ENCODE data around the gene KSR1. TPM values are rescaled to one million over a fixed set of nuclear protein-coding genes. Genes with fewer than 3 reads are reported as not detected.
A peak's percentile ranks its signal among the peaks of the same experiment; 100 is the strongest.

KSR1 gene
- total and polyA plus RNA-seq, 9 of the 15 experiments (the other 6 are each of a cell fraction or from before 2014, with no cell fraction given), result 1.4 to 51.7 (median 18.4) TPM

DNA sequence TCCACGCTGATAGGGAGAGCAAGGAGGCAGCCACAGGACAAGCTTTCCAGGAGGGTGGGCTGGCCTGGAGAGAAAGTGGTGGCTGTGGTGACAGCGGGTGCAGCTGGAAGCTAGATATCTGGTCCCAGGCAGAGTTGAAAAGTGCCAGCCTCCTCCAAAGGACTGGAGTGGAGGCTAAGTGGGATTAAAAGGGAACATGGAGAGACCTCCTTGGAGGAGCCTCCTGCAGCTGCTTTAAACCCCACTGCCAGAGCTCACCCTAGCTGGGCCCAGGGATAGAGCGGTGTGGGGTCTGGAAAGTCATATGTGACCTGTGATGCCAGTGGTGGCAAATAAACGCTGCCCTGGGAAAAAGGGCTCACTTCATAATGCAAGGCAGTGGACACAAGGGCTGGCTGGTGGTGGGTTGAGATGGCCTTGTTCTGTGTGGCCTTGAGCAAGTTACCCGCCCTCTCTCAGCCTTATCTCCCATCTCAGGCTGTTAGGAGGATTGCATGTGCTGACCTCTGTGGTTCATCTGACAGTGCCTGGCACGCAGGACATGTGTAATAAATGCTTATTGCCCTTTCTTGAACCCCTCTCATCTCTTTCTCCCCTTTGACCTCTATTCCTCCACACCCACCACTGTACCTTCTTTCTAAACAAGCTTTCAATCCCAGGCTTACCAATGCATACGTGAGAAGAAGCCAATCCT lies 113.8 kb downstream of the KSR1 start (continued):
- TF ChIP-seq, protein P1, sequence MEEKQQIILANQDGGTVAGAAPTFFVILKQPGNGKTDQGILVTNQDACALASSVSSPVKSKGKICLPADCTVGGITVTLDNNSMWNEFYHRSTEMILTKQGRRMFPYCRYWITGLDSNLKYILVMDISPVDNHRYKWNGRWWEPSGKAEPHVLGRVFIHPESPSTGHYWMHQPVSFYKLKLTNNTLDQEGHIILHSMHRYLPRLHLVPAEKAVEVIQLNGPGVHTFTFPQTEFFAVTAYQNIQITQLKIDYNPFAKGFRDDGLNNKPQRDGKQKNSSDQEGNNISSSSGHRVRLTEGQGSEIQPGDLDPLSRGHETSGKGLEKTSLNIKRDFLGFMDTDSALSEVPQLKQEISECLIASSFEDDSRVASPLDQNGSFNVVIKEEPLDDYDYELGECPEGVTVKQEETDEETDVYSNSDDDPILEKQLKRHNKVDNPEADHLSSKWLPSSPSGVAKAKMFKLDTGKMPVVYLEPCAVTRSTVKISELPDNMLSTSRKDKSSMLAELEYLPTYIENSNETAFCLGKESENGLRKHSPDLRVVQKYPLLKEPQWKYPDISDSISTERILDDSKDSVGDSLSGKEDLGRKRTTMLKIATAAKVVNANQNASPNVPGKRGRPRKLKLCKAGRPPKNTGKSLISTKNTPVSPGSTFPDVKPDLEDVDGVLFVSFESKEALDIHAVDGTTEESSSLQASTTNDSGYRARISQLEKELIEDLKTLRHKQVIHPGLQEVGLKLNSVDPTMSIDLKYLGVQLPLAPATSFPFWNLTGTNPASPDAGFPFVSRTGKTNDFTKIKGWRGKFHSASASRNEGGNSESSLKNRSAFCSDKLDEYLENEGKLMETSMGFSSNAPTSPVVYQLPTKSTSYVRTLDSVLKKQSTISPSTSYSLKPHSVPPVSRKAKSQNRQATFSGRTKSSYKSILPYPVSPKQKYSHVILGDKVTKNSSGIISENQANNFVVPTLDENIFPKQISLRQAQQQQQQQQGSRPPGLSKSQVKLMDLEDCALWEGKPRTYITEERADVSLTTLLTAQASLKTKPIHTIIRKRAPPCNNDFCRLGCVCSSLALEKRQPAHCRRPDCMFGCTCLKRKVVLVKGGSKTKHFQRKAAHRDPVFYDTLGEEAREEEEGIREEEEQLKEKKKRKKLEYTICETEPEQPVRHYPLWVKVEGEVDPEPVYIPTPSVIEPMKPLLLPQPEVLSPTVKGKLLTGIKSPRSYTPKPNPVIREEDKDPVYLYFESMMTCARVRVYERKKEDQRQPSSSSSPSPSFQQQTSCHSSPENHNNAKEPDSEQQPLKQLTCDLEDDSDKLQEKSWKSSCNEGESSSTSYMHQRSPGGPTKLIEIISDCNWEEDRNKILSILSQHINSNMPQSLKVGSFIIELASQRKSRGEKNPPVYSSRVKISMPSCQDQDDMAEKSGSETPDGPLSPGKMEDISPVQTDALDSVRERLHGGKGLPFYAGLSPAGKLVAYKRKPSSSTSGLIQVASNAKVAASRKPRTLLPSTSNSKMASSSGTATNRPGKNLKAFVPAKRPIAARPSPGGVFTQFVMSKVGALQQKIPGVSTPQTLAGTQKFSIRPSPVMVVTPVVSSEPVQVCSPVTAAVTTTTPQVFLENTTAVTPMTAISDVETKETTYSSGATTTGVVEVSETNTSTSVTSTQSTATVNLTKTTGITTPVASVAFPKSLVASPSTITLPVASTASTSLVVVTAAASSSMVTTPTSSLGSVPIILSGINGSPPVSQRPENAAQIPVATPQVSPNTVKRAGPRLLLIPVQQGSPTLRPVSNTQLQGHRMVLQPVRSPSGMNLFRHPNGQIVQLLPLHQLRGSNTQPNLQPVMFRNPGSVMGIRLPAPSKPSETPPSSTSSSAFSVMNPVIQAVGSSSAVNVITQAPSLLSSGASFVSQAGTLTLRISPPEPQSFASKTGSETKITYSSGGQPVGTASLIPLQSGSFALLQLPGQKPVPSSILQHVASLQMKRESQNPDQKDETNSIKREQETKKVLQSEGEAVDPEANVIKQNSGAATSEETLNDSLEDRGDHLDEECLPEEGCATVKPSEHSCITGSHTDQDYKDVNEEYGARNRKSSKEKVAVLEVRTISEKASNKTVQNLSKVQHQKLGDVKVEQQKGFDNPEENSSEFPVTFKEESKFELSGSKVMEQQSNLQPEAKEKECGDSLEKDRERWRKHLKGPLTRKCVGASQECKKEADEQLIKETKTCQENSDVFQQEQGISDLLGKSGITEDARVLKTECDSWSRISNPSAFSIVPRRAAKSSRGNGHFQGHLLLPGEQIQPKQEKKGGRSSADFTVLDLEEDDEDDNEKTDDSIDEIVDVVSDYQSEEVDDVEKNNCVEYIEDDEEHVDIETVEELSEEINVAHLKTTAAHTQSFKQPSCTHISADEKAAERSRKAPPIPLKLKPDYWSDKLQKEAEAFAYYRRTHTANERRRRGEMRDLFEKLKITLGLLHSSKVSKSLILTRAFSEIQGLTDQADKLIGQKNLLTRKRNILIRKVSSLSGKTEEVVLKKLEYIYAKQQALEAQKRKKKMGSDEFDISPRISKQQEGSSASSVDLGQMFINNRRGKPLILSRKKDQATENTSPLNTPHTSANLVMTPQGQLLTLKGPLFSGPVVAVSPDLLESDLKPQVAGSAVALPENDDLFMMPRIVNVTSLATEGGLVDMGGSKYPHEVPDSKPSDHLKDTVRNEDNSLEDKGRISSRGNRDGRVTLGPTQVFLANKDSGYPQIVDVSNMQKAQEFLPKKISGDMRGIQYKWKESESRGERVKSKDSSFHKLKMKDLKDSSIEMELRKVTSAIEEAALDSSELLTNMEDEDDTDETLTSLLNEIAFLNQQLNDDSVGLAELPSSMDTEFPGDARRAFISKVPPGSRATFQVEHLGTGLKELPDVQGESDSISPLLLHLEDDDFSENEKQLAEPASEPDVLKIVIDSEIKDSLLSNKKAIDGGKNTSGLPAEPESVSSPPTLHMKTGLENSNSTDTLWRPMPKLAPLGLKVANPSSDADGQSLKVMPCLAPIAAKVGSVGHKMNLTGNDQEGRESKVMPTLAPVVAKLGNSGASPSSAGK (IDR thresholded peaks at IDR 0.05), result peak; percentile 76
- TF ChIP-seq, protein P2, sequence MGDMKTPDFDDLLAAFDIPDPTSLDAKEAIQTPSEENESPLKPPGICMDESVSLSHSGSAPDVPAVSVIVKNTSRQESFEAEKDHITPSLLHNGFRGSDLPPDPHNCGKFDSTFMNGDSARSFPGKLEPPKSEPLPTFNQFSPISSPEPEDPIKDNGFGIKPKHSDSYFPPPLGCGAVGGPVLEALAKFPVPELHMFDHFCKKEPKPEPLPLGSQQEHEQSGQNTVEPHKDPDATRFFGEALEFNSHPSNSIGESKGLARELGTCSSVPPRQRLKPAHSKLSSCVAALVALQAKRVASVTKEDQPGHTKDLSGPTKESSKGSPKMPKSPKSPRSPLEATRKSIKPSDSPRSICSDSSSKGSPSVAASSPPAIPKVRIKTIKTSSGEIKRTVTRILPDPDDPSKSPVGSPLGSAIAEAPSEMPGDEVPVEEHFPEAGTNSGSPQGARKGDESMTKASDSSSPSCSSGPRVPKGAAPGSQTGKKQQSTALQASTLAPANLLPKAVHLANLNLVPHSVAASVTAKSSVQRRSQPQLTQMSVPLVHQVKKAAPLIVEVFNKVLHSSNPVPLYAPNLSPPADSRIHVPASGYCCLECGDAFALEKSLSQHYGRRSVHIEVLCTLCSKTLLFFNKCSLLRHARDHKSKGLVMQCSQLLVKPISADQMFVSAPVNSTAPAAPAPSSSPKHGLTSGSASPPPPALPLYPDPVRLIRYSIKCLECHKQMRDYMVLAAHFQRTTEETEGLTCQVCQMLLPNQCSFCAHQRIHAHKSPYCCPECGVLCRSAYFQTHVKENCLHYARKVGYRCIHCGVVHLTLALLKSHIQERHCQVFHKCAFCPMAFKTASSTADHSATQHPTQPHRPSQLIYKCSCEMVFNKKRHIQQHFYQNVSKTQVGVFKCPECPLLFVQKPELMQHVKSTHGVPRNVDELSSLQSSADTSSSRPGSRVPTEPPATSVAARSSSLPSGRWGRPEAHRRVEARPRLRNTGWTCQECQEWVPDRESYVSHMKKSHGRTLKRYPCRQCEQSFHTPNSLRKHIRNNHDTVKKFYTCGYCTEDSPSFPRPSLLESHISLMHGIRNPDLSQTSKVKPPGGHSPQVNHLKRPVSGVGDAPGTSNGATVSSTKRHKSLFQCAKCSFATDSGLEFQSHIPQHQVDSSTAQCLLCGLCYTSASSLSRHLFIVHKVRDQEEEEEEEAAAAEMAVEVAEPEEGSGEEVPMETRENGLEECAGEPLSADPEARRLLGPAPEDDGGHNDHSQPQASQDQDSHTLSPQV (IDR thresholded peaks at IDR 0.05), result peak; percentile 96
- TF ChIP-seq JUN (IDR thresholded peaks at IDR 0.05; ENCODE audit: borderline replicate concordance, low read depth, low read length) (peak; percentile 37; the same call in 1 of the 2 replicates), JUN (CRISPR knock-in tag; IDR thresholded peaks at IDR 0.05; ENCODE audit: borderline replicate concordance) (no peak), C11orf30 (IDR thresholded peaks at IDR 0.05; ENCODE audit: low read depth) (no peak), PYGO2 (tag; IDR thresholded peaks at IDR 0.05) (no peak), ZNF232 (CRISPR knock-in tag; IDR thresholded peaks at IDR 0.05) (no peak), CREB1 (IDR thresholded peaks at IDR 0.05) (peak; percentile 51), CREB1 (CRISPR knock-in tag; IDR thresholded peaks at IDR 0.05) (no peak)
- TF ChIP-seq, protein P3, sequence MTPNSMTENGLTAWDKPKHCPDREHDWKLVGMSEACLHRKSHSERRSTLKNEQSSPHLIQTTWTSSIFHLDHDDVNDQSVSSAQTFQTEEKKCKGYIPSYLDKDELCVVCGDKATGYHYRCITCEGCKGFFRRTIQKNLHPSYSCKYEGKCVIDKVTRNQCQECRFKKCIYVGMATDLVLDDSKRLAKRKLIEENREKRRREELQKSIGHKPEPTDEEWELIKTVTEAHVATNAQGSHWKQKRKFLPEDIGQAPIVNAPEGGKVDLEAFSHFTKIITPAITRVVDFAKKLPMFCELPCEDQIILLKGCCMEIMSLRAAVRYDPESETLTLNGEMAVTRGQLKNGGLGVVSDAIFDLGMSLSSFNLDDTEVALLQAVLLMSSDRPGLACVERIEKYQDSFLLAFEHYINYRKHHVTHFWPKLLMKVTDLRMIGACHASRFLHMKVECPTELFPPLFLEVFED (CRISPR knock-in tag; conservative IDR thresholded peaks at IDR 0.05), result 0 out of 2 replicates have a peak, but pooled peaks have one; percentile 55
